GM18870 (cell line): ENCODE data around the gene STX8.
"Not testable (repeated sequence)": the region's sequence is repeated elsewhere in the genome, so short reads cannot be mapped to it uniquely, and the experiment has no call there.

Experiments used
- ATAC-seq: cut with Tn5 transposase; IDR thresholded peaks from one replicate; pipeline ENCODE4 v1.9.1; 2021; ENCODE audit warnings: moderate library complexity; ENCODE audit not compliant: unreplicated experiment

The STX8 gene

DNA sequence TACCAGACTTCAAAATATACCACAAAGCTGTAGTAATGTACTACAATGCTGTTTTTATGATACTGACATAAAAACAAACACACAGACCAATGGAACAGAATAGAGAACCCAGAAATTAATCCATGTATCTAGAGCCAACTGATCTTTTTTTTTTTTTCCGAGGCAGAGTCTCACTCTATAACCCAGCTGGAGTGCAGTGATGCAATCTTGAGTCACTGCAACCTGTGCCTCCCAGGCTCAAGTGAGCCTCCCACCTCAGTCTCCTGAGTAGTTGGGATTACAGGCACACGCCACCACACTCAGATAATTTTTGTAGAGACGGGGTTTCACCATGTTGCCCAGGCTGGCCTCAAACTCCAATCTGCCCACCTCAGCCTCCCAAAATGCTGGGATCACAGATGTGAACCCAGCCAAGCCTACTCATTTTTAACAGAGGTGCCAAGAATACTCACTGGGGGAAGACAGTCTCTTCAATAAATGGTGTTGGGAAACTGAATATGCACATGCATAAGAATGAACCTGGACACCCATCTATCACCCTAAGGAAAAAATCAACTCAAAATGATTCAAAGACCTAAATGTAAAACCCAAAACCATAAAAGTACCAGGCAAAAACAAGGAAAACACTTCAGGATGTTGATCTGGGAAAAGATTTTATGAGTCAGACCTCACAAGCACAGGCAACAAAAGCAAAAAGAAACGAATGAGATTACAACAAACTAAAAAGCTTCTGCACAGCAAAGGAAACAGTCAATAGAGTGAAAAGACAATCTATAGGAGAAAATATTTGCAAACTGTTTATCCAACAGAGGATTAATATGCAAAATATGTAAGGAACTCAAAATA, 63.1 kb downstream of the STX8 start:
- ATAC-seq: no peak

GRCh38 chr17:9509236-9509816, 66.3 kb downstream of the STX8 start:
- ATAC-seq: no peak

DNA sequence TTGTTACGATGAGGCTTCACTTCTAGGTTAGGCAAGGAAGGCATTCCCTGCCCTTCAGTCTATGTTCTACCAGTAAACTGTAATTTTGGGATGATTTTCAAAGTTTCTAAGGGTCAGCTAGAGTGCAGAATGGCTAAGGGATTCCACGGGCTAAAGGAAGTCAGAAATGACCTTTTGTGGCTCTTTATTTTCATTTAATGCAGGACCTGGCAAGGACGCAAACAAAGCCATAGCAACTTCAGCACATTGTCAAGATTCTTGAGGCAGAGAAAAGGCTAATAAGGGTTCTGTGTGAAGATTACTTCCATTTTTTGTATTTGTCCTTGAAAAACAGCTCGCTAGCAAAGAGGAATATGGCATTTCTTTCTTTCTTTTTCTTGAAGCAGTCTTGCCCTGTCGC, 76.6 kb downstream of the STX8 start:
- no peak for ATAC-seq

DNA sequence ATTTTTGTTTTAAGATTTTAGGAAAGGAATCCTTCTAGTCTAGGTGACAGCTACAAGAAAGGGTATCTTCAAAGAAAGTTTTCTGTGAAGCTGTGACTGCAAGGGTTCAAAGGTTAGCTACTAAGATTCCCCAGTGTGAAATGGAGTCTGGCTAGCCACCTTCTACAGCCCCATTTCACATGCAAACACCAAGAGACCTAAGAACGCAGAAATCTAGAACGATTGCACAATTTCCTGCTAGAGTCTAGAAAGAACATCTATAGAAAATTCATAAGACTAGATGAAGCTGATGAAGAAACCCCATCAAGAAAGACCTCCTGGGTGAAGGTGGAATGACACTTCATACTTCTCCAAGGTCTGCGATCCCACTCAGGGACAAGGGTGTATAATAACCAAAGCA, 77.1 kb downstream of the STX8 start:
- ATAC-seq: no peak

- ATAC-seq: no peak
Measured at GRCh38 chr17:9488556-9488955, 87.1 kb downstream of the STX8 start.

GRCh38 chr17:9487406-9487805, 88.2 kb downstream of the STX8 start:
- ATAC-seq: no peak

DNA sequence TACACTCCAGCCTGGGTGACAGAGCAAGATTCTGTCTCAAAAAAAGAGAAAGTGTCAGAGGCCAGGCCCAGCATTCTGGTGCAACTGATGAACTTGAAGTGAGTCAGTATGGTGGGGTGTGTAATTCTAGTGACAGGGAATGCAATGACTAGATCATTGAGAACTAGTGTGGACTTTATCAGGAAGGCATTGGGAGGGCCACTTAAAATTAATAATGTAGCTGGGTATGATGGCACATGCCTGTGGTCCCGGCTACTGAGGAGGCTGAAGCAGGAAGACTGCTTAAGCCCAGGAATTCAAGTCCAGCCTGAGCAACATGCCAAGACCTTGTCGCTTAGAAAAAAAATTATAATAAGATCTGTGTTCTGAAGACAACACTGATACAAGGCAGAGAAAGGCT, 90.8 kb downstream of the STX8 start:
- no peak for ATAC-seq

DNA sequence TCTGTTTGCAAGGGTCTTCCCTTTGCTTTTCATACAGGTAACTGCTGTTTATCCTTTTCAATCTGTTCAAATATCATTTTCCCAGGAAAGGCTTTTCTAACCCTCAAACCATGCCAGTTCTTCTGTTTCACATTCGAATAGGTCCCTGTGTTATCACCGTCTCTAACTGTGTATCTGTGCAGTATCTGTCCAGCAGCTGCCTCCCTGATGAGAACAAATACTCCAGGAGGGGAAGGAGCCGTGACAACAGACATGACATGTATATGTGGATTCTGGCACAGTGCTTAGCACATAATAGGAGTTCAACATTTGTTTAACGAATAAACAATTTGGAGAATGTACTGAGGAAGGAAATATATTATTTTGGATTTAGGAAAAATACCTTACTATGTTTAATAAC, 95.7 kb downstream of the STX8 start:
- no peak for ATAC-seq

- no peak for ATAC-seq
Measured at GRCh38 chr17:9478889-9479288, 96.7 kb downstream of the STX8 start.

DNA sequence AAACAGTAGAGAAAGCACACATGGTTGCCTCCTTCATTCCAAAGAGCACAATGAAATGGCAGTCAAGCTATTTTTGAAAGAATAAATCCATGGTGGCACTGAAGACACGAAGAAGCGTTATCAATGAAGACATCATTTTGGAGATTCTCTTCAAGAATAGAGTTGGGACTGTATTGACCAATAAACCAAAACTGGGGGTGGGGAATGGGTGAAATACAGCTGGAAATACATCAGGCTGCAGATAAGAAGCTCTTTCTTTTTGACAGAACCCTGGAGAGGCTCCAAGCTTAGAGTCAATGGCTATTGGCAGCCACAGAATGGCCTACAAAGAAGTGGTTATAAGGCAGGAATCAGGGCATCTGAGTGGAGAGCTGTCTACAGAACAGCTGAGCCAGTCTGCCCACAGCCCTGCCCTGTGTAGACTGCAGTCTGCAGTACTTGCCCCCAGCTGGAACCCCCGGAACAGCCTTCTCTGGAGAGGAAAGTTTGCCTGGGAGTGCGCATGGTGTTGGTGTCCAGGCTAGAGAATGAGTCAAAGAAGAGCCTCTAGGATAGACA, 100.4 kb downstream of the STX8 start:
- ATAC-seq: no peak

GRCh38 chr17:9473711-9474110, 101.9 kb downstream of the STX8 start:
- no peak for ATAC-seq

GRCh38 chr17:9472541-9472940, 103.1 kb downstream of the STX8 start:
- no peak for ATAC-seq

- no peak for ATAC-seq
Measured at GRCh38 chr17:9472094-9472493, 103.5 kb downstream of the STX8 start.

DNA sequence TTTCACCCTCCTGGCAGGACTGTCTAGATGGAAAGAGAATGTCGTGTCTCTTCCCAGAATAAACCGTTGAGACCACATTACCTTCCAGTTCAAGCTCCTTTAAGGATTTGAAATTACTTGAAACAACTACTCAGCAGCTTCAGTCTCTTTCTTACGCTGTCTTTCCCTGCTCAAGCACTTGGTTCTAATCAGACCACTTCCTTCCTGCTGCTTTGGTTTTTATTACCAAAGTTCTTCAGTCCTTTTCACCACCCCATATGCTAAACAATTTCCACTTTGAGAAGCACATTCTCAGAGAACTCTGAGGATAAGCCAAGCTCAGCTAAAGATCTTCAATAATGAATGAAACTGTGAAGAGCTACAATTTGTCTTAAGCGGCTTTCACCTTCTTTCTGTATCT, 105.4 kb downstream of the STX8 start:
- ATAC-seq: no peak

DNA sequence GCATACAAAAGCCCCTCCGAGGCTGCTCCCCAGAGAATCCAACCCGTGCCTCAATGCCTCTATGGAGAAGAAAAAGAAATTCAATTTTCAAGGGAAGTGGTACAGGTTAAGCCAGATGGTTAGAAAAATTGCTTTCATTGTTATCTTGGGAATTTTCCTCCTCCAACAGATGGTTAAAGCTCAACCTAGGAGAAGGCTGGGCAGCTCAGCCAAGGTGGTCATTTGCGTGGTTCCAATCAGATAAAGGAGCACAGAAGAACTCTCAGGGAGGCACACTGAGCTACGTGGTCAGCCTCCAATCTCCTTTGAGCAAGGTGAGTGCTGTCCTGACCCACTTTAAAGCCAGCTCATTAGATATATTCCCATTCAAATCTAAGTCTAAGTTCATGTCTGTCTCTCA, 106.7 kb downstream of the STX8 start:
- ATAC-seq: no peak

DNA sequence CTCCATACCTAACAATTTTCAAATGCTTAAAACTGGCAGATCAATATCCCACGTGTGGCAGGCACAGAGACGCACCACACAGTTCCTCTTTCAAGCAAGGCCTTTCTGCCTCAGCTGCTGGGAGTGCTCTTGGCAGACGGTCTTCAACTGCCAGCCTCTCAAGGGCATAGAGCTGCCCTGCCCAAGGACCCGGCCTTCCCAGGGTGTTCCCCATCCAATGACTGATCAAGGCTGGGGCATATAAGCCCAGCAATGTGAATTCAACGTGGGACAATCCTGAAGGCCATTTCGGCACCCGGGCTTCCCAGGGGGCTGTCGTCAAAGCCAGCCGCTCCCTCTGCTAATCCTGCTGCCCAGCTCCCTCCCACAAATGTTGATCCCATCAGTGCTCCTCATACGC, 107.1 kb downstream of the STX8 start:
- ATAC-seq: no peak

DNA sequence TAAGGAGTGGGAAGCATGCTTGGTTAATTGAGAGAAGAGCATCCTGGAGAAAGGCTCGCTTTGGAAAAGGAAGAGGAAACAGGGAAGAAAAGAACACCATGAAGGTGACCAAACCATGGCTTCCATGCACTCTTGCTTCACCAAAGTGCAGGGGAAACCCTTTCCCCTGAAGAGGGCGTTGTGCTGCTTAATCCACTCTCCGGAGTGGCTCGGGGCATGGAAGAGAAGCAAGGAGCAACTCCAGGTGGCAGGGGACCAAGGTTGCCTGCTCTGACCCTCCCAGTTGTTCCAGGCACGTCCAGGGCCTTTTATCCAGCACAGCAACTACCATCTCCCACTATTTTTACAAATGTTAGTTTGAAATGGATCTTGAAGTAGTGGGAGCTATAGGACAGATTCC, 108.1 kb downstream of the STX8 start:
- no peak for ATAC-seq

DNA sequence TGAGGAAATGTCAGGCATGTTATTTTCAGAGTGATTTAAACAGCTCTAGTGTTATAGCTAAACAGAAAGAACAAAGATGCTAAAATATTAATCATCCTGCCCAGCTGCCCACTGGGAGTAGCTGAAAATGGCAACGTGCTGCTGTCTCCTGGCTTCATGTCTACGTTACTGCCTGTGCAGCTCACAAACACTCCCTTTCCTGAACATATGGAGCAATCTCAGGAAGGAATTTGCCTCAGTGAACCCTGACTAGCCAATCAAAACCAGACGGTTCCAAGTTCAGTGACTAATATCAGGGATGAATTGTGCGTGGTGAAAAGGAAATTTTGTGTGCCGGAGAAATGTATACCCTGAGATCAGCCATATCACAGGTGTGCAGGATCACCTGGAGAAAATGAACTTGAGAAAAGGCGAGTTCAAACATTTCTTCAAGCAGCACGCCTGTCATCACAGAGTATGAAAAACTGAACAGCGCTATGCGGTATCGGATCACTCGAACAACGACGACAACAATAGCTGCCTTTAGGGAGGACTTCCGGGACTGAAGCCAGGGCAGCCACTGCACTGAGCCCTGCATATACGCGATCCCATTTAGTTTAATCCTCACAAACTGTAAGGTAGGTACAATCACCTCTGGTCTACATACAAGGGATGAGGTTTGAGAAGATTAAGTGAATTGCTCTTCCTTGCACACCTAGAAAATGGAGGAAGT, 110.3 kb downstream of the STX8 start:
- ATAC-seq: no peak

- ATAC-seq: no peak
Measured at GRCh38 chr17:9457005-9457404, 118.6 kb downstream of the STX8 start.

- ATAC-seq: no peak
Measured at GRCh38 chr17:9456330-9456729, 119.3 kb downstream of the STX8 start.

DNA sequence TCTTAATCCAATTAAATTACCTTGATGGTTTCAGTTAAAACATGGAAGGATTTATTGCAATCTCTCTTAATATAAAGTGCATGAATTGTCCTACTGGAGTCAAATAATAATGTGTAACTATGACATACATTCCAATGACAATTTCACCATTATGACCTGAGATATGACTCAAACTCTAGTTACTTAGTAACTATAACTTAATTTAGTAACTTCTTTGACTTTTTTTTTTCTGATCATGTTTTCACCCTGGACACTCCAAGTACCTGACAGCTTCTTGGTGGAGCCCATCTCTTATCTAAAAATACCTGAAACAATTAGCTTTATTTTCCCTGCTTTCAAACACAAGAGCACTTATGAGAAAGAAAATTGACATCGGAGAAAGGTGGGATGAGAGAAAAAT, 123.7 kb downstream of the STX8 start:
- no peak for ATAC-seq

- not testable (repeated sequence) for ATAC-seq
Measured at GRCh38 chr17:9447298-9447697, 128.3 kb downstream of the STX8 start.
